GM19043 (cell line): ENCODE measurements around the gene MICA.
"Not testable (repeated sequence)": the region's sequence is repeated elsewhere in the genome, so short reads cannot be mapped to it uniquely, and the experiment has no call there.

Experiments
- ATAC-seq: cut with Tn5 transposase; IDR thresholded peaks from one replicate; pipeline ENCODE4 v1.9.1; 2021; ENCODE audit warnings: low read depth; ENCODE audit not compliant: unreplicated experiment

Gene MICA

GRCh38 chr6:31379850-31380249 is 23.5 kb upstream of the MICA start:
- ATAC-seq, result no peak

GRCh38 chr6:31381666-31382065 is 21.7 kb upstream of the MICA start:
- ATAC-seq, result no peak

GRCh38 chr6:31383149-31383548 is 20.2 kb upstream of the MICA start:
- no peak for ATAC-seq

GRCh38 chr6:31385041-31385440 is 18.4 kb upstream of the MICA start:
- no peak for ATAC-seq

GRCh38 chr6:31386099-31386498 is 17.3 kb upstream of the MICA start:
- ATAC-seq, result no peak

- ATAC-seq, result no peak
Observed at GRCh38 chr6:31386977-31387376, 16.4 kb upstream of the MICA start.

GRCh38 chr6:31388916-31389801 is 14.2 kb upstream of the MICA start:
- not testable (repeated sequence) for ATAC-seq

- ATAC-seq, result not testable (repeated sequence)
Observed at GRCh38 chr6:31389802-31390132, 13.6 kb upstream of the MICA start.

- no peak for ATAC-seq
Observed at GRCh38 chr6:31393932-31394331, 9.5 kb upstream of the MICA start.

- ATAC-seq, result no peak
Observed at GRCh38 chr6:31394381-31394780, 9.0 kb upstream of the MICA start.

GRCh38 chr6:31395832-31396231 is 7.6 kb upstream of the MICA start:
- ATAC-seq, result no peak

GRCh38 chr6:31396422-31397152 is 6.8 kb upstream of the MICA start:
- ATAC-seq, result no peak

- ATAC-seq, result not testable (repeated sequence)
Observed at GRCh38 chr6:31397153-31397499, 6.3 kb upstream of the MICA start.

GRCh38 chr6:31397901-31398525 is 5.4 kb upstream of the MICA start:
- ATAC-seq, result no peak

- no peak for ATAC-seq
Observed at GRCh38 chr6:31399589-31400466, 3.6 kb upstream of the MICA start.

GRCh38 chr6:31400467-31401289 is 2.7 kb upstream of the MICA start:
- ATAC-seq, result no peak

- no peak for ATAC-seq
Observed at GRCh38 chr6:31401403-31401802, 2.0 kb upstream of the MICA start.

- no peak for ATAC-seq
Observed at GRCh38 chr6:31402324-31403282, 792 bp upstream of the MICA start.

- not testable (repeated sequence) for ATAC-seq
Observed at GRCh38 chr6:31404061-31404364, 618 bp downstream of the MICA start.
